Osteoblast (primary cell): Measurements from ENCODE around the gene SHB. TPM values are rescaled to one million over a fixed set of nuclear protein-coding genes. Genes with fewer than 3 reads are reported as not detected.

Source experiments
- DNase-seq: peaks from one replicate; pipeline ENCODE4 v3.0.0; 2011; ENCODE audit warnings: low spot score, mixed read lengths; ENCODE audit not compliant: insufficient read length; ENCODE audit errors: missing footprints
- H2AFZ ChIP-seq: 2 replicates; pipeline ENCODE4 v1.6.0; 2011; ENCODE audit warnings: mild to moderate bottlenecking, low read length
- H3K27ac ChIP-seq: 2 replicates; pipeline ENCODE4 v1.5.1; 2011; ENCODE audit warnings: mild to moderate bottlenecking, low read depth, low read length, moderate library complexity
- H3K27me3 ChIP-seq: 2 replicates; pipeline ENCODE4 v1.6.0; 2012; ENCODE audit warnings: mild to moderate bottlenecking, control low read depth, inconsistent platforms, low read length, moderate library complexity; ENCODE audit not compliant: insufficient read depth
- H3K36me3 ChIP-seq: 2 replicates; pipeline ENCODE4 v1.5.1; 2011; ENCODE audit warnings: mild to moderate bottlenecking, low read length, control low read depth, moderate library complexity; ENCODE audit not compliant: insufficient read depth
- H3K4me1 ChIP-seq: 2 replicates; pipeline ENCODE4 v1.5.1; 2011; ENCODE audit warnings: mild to moderate bottlenecking, low read length, control low read depth, moderate library complexity; ENCODE audit not compliant: insufficient read depth
- H3K4me2 ChIP-seq: 2 replicates; pipeline ENCODE4 v1.6.0; 2011; ENCODE audit warnings: mild to moderate bottlenecking, low read length; ENCODE audit not compliant: insufficient read depth
- H3K4me3 ChIP-seq: fragments of 200-600 bp; sonication (generic); 3 replicates; pipeline ENCODE4 v1.5.1; 2012; ENCODE audit warnings: mild to moderate bottlenecking, low read length, inconsistent platforms; ENCODE audit not compliant: insufficient read depth
- H3K79me2 ChIP-seq: 2 replicates; pipeline ENCODE4 v1.6.0; 2012; ENCODE audit warnings: mild to moderate bottlenecking, low read length, control low read depth, inconsistent platforms; ENCODE audit not compliant: insufficient read depth
- H3K9me3 ChIP-seq: 2 replicates; pipeline ENCODE4 v1.5.1; 2011; ENCODE audit warnings: low read depth, low read length, control low read depth
- H4K20me1 ChIP-seq: 2 replicates; pipeline ENCODE4 v1.6.0; 2012; ENCODE audit warnings: mild to moderate bottlenecking, low read length, control low read depth; ENCODE audit not compliant: insufficient read depth
- total RNA-seq: library from RNA; depleted of rRNA; stranded (reverse); fragments of >200 nt; gene quantifications from 2 replicates; pipeline ENCODE4 v1.2.3, GENCODE V29; 2012
- TF ChIP-seq, protein P1 (sequence below): IDR thresholded peaks from 2 replicates; pipeline ENCODE4 v1.5.1; 2011; ENCODE audit warnings: mild to moderate bottlenecking, low read depth, low read length, moderate library complexity; ENCODE audit errors: extremely low read depth

The SHB gene
- total RNA-seq, 1 donor, result 9.4 TPM

DNA sequence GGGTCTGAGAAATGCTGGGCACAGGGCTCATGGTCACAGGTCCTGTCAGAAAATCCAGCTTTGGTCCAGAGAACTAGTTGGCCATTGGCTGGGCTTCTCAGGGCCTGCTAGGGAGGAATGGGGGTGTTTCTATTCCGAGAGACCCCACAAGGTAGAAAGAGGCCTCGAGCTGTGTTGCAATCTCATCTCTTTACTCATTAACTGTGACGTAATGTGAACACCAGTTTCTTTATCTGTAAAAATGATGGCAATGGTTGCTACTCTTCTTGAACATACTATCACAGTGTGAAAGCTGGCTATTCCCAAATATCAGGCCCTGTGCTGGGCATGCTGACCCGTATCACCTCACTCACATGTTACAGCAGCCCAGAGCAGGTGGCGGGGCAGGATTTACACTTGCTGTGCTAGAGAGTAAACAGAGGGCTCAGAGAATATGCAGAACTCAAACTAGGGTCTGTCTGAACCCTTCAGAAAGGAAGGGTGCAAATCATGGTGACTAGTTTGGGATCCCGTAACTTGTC lies 129.4 kb downstream of the SHB start:
- Histone ChIP-seq H3K4me3 (no peak overlapping the region), H2AFZ (no peak overlapping the region), H3K79me2 (peaks cover 4% of the 10 kb centered on the region), H3K4me1 (peaks cover 63% of the 10 kb centered on the region), H3K27me3 (no peaks in the 10 kb centered on the region), H3K4me2 (no peak overlapping the region), H3K27ac (peak overlapping the region; percentile 77), H3K36me3 (no peaks in the 10 kb centered on the region), H4K20me1 (peaks cover 5% of the 10 kb centered on the region), H3K9me3 (no peaks in the 10 kb centered on the region)
- peak; percentile 19 for DNase-seq
- TF ChIP-seq, protein P1, sequence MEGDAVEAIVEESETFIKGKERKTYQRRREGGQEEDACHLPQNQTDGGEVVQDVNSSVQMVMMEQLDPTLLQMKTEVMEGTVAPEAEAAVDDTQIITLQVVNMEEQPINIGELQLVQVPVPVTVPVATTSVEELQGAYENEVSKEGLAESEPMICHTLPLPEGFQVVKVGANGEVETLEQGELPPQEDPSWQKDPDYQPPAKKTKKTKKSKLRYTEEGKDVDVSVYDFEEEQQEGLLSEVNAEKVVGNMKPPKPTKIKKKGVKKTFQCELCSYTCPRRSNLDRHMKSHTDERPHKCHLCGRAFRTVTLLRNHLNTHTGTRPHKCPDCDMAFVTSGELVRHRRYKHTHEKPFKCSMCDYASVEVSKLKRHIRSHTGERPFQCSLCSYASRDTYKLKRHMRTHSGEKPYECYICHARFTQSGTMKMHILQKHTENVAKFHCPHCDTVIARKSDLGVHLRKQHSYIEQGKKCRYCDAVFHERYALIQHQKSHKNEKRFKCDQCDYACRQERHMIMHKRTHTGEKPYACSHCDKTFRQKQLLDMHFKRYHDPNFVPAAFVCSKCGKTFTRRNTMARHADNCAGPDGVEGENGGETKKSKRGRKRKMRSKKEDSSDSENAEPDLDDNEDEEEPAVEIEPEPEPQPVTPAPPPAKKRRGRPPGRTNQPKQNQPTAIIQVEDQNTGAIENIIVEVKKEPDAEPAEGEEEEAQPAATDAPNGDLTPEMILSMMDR, result no peak

DNA sequence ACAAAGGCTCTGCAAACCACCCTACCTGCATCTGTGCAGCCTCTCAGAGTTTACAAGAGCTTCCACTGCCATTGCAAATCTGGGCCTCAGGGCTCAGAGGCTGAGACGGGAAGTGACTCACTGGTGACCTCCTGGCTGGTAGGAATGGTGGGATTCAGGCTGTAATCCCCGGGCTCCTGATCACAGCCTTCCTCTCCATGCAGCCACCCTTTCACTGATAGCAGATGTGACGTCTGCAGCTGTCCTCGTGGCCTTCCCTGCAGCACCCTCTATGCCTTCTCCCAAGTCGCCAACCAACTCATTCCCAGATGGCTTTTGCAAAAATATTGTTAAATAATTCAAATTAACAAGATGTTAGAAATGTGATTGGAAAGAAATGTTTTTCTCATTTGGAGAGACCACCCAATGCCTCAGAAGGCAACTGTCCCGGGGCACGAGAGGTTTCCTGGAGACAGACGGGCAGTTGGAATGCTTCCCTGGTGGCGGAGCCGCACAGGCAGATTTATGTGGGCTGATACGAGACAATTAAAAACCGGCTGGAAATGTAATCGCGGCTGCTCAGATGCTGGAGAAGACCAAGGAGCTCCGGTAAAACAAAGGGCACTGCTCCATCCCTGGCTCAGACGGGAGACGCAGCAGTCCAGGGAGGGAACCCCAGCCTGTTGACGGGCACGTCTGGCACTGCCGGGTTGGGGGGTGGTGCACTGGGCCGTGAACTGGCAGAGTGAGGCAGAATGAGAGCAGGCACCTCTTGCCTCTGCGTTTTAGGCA lies 130.7 kb downstream of the SHB start:
- H3K79me2 ChIP-seq, result peaks cover 4% of the 10 kb centered on the region
- peaks cover 50% of the 10 kb centered on the region for H3K4me1 ChIP-seq
- H2AFZ ChIP-seq, result no peak overlapping the region
- H3K27ac ChIP-seq, result peak overlapping the region; percentile 77
- H3K36me3 ChIP-seq, result peaks cover 2% of the 10 kb centered on the region
- peak overlapping the region; percentile 4 for H3K4me2 ChIP-seq
- no peak overlapping the region for H3K4me3 ChIP-seq
- no peaks in the 10 kb centered on the region for H3K9me3 ChIP-seq
- H4K20me1 ChIP-seq, result no peaks in the 10 kb centered on the region
- TF ChIP-seq, protein P1, result no peak
- peak; percentile 90 for DNase-seq
- H3K27me3 ChIP-seq, result no peaks in the 10 kb centered on the region

DNA sequence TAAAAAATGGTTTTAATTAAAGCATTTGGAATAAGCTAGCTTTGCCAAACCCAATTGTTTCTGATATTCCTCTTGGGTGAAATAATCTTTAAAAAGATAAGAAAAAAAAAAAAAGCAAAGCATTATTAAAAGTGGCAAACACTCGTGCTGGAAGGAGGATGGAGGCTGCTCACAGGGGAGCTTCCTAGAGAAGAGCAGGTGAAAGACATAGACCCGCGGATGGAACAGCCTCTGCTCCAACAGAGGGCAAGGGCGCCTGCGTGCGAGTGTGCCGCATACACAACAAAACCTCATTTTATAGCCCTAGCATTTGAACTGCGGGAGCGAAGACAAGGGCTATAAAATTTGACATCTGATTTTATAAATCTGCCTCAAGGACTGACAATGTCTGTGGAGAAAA lies 131.7 kb downstream of the SHB start:
- Histone ChIP-seq H3K4me1 (peaks cover 42% of the 10 kb centered on the region), H3K36me3 (peaks cover 5% of the 10 kb centered on the region), H3K79me2 (peaks cover 4% of the 10 kb centered on the region), H3K4me3 (no peak overlapping the region), H2AFZ (no peak overlapping the region), H3K4me2 (peak overlapping the region; percentile 4), H3K27ac (peak overlapping the region; percentile 77), H3K9me3 (no peaks in the 10 kb centered on the region), H4K20me1 (no peaks in the 10 kb centered on the region), H3K27me3 (no peaks in the 10 kb centered on the region)
- no peak for DNase-seq
- TF ChIP-seq, protein P1, result no peak

DNA sequence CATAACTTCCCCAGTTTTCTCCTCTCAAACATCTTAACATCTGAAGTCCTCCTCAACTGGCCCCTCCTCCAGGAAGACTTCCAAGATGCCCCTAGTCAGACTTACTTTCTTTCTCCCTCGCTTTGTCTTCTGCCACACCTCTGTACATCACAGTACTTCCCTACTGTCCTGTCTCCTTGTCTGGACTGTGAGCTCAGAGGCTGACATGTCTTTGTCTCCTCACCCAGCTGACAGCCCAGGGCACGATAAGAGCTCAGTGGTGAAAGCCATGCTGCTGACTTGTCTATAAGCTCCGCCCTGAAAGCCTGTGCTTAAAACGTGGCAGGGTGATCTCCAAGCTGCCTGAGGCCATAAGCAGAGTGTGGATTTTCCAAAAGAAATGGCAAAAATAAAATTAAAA lies 132.1 kb downstream of the SHB start:
- Histone ChIP-seq H3K4me2 (peak overlapping the region; percentile 55), H3K27me3 (no peaks in the 10 kb centered on the region), H3K4me3 (no peak overlapping the region), H4K20me1 (no peaks in the 10 kb centered on the region), H3K9me3 (no peaks in the 10 kb centered on the region), H3K36me3 (peaks cover 5% of the 10 kb centered on the region), H3K27ac (peak overlapping the region; percentile 77), H3K4me1 (peaks cover 42% of the 10 kb centered on the region), H3K79me2 (peaks cover 4% of the 10 kb centered on the region), H2AFZ (peak overlapping the region; percentile 81)
- peak; percentile 95 for DNase-seq
- TF ChIP-seq, protein P1, result no peak
